GM23338 (cell line): ENCODE measurements around the gene ERP27. TPM values are rescaled to one million over a fixed set of nuclear protein-coding genes. Genes with fewer than 3 reads are reported as not detected.

Experiments used
- ATAC-seq: fragments of 200-7000 bp; cut with Tn5 transposase; 3 replicates; pipeline ENCODE4 v1.9.1; 2020
- DNase-seq: peaks from one replicate; pipeline ENCODE4 v3.0.0-alpha.2; 2015; ENCODE audit warnings: low spot score
- H2AFZ ChIP-seq: fragments of 200-600 bp; sonication (generic); 2 replicates; pipeline ENCODE4 v1.8.0; 2016; ENCODE audit warnings: antibody characterized with exemption, mild to moderate bottlenecking, moderate library complexity
- H3F3A ChIP-seq: fragments of 200-600 bp; sonication (generic); replicated peaks from 2 replicates; pipeline ENCODE4 v1.8.0; 2017; ENCODE audit warnings: antibody characterized with exemption, mixed run types, low read depth
- H3K27ac ChIP-seq: fragments of 200-600 bp; sonication (generic); 2 replicates; pipeline ENCODE4 v1.6.1; 2016; ENCODE audit warnings: low read depth
- H3K27me3 ChIP-seq: fragments of 200-600 bp; sonication (generic); 2 replicates; pipeline ENCODE4 v1.8.0; 2016; ENCODE audit warnings: mild to moderate bottlenecking, mixed run types, moderate library complexity; ENCODE audit not compliant: insufficient read depth
- H3K36me3 ChIP-seq: fragments of 200-600 bp; sonication (generic); 2 replicates; pipeline ENCODE4 v1.8.0; 2016; ENCODE audit warnings: mild to moderate bottlenecking; ENCODE audit not compliant: insufficient read depth
- H3K4me1 ChIP-seq: fragments of 200-600 bp; sonication (generic); 2 replicates; pipeline ENCODE4 v1.8.0; 2016; ENCODE audit warnings: mild to moderate bottlenecking, moderate library complexity; ENCODE audit not compliant: insufficient read depth
- H3K4me2 ChIP-seq: fragments of 200-600 bp; sonication (generic); 2 replicates; pipeline ENCODE4 v1.7.1; 2017; ENCODE audit warnings: mixed run types
- H3K4me3 ChIP-seq: fragments of 200-600 bp; sonication (generic); 2 replicates; pipeline ENCODE4 v1.6.1; 2016; ENCODE audit warnings: mixed run types
- H3K79me2 ChIP-seq: fragments of 200-600 bp; sonication (generic); replicated peaks from 2 replicates; pipeline ENCODE4 v1.8.0; 2017; ENCODE audit warnings: mild to moderate bottlenecking; ENCODE audit not compliant: insufficient read depth
- H3K9me2 ChIP-seq: fragments of 200-600 bp; sonication (generic); 2 replicates; pipeline ENCODE4 v1.8.0; 2017; ENCODE audit not compliant: insufficient read depth
- H4K20me1 ChIP-seq: fragments of 200-600 bp; sonication (generic); replicated peaks from 2 replicates; pipeline ENCODE4 v1.8.0; 2017; ENCODE audit warnings: mild to moderate bottlenecking; ENCODE audit not compliant: insufficient read depth
- H3K27ac Mint-ChIP-seq: 2 replicates; pipeline ENCODE4 v1.8.0; 2020; ENCODE audit warnings: inconsistent platforms, mild to moderate bottlenecking, moderate library complexity, mixed read lengths
- H3K27me3 Mint-ChIP-seq: 3 replicates; pipeline ENCODE4 v1.8.0; 2022; ENCODE audit warnings: low read depth, mild to moderate bottlenecking, moderate library complexity, mixed read lengths, inconsistent platforms; ENCODE audit not compliant: insufficient read depth, poor library complexity
- H3K36me3 Mint-ChIP-seq: 3 replicates; pipeline ENCODE4 v1.8.0; 2021; ENCODE audit warnings: low read depth, mild to moderate bottlenecking, inconsistent platforms, moderate library complexity, mixed read lengths
- H3K4me1 Mint-ChIP-seq: 3 replicates; pipeline ENCODE4 v1.8.0; 2020; ENCODE audit warnings: mild to moderate bottlenecking, inconsistent platforms, mixed read lengths
- H3K4me3 Mint-ChIP-seq: 3 replicates; pipeline ENCODE4 v1.8.0; 2021; ENCODE audit warnings: moderate library complexity, mild to moderate bottlenecking, inconsistent platforms, mixed read lengths
- H3K9me3 Mint-ChIP-seq: 3 replicates; pipeline ENCODE4 v1.8.0; 2020; ENCODE audit warnings: moderate library complexity, mild to moderate bottlenecking, inconsistent platforms, mixed read lengths
- CREB1 ChIP-seq: fragments of 250-450 bp; sonication (Bioruptor Pico); IDR thresholded peaks from 2 replicates; pipeline ENCODE4 v1.5.0; 2020; ENCODE audit warnings: low read depth, mild to moderate bottlenecking, moderate library complexity
- CTCF ChIP-seq, 2 experiments: fragments of 200-600 bp in 1 of 2; sonication (generic) in 1 of 2; conservative IDR thresholded peaks; 2 replicates each; pipeline versions ENCODE4 v1.5.1 to v1.6.1; 2016 to 2017; ENCODE audit warnings: antibody characterized with exemption in 2 of 2, low read depth in 2 of 2, mild to moderate bottlenecking in 2 of 2, moderate library complexity in 1 of 2
- ETS1 ChIP-seq: IDR thresholded peaks from 2 replicates; pipeline ENCODE4 v1.6.1; 2016; ENCODE audit warnings: antibody characterized with exemption
- EZH2 ChIP-seq: fragments of 200-600 bp; sonication (generic); IDR thresholded peaks from one replicate; pipeline ENCODE4 v1.8.0; 2017; ENCODE audit warnings: antibody characterized with exemption, mild to moderate bottlenecking, low read depth; ENCODE audit not compliant: unreplicated experiment
- EZH2phosphoT487 ChIP-seq: fragments of 200-600 bp; sonication (generic); IDR thresholded peaks from one replicate; pipeline ENCODE4 v1.8.1; 2018; ENCODE audit warnings: antibody characterized with exemption; ENCODE audit not compliant: unreplicated experiment
- JUNB ChIP-seq: IDR thresholded peaks from one replicate; pipeline ENCODE4 v1.6.1; 2016; ENCODE audit warnings: antibody characterized with exemption; ENCODE audit not compliant: unreplicated experiment
- NANOG ChIP-seq: IDR thresholded peaks from 2 replicates; pipeline ENCODE4 v1.6.1; 2016; ENCODE audit warnings: antibody characterized with exemption, borderline replicate concordance
- POLR2AphosphoS5 ChIP-seq: IDR thresholded peaks from 2 replicates; pipeline ENCODE4 v1.6.1; 2016; ENCODE audit warnings: antibody characterized with exemption, low read depth
- REST ChIP-seq: IDR thresholded peaks from one replicate; pipeline ENCODE4 v1.6.1; 2018; ENCODE audit warnings: antibody characterized with exemption; ENCODE audit not compliant: unreplicated experiment
- STAT1 ChIP-seq: IDR thresholded peaks from one replicate; pipeline ENCODE4 v1.6.1; 2016; ENCODE audit warnings: antibody characterized with exemption; ENCODE audit not compliant: unreplicated experiment
- ZNF114 ChIP-seq: fragments of 250-450 bp; sonication (Bioruptor Pico); IDR thresholded peaks from 2 replicates; pipeline ENCODE4 v1.5.0; 2020; ENCODE audit warnings: mild to moderate bottlenecking, moderate library complexity
- ZNF331 ChIP-seq: fragments of 250-450 bp; sonication (Bioruptor Pico); IDR thresholded peaks from 2 replicates; pipeline ENCODE4 v1.5.0; 2020; ENCODE audit warnings: low read depth, mild to moderate bottlenecking, moderate library complexity
- ZNF462 ChIP-seq: fragments of 250-450 bp; sonication (Bioruptor Pico); IDR thresholded peaks from 2 replicates; pipeline ENCODE4 v1.5.0; 2020; ENCODE audit warnings: mild to moderate bottlenecking, moderate library complexity
- polyA plus RNA-seq: library from polyadenylated mRNA; unstranded; fragments of >200 nt; fragmentation: Nextera tagmentation; extraction: Ambion mirVana; gene quantifications from 2 replicates; pipeline ENCODE4 v1.2.1, GENCODE V29; 2016
- total RNA-seq: library from RNA; depleted of rRNA; stranded (reverse); fragments of >200 nt; shearing (Covaris generic); gene quantifications from 2 replicates; pipeline ENCODE4 v1.2.3, GENCODE V29; 2014

Gene ERP27
- total and polyA plus RNA-seq, 2 experiments from 2014 or later, result not detected

- TF ChIP-seq EZH2phosphoT487, result no peak
- no peak for TF ChIP-seq EZH2
- no peak for TF ChIP-seq REST
- no peak for TF ChIP-seq STAT1
- no peak for TF ChIP-seq ZNF114 (CRISPR knock-in tag)
- TF ChIP-seq CTCF (conservative IDR thresholded peaks at IDR 0.05; ENCODE audit: low read depth in 2 of 2), result no peak
- no peak for TF ChIP-seq NANOG
- no peak for TF ChIP-seq ETS1
- TF ChIP-seq CREB1 (CRISPR knock-in tag), result no peak
- no peak for TF ChIP-seq ZNF331 (CRISPR knock-in tag)
- TF ChIP-seq JUNB, result no peak
- no peak for TF ChIP-seq ZNF462
- TF ChIP-seq POLR2AphosphoS5, result no peak
- no peak within 1 kb of the TSS for H3K4me2 ChIP-seq
- H3K27me3 ChIP-seq, result no peaks in the 10 kb centered on the region
- no peaks in the 10 kb centered on the region for H3F3A ChIP-seq
- H2AFZ ChIP-seq, result peak within 1 kb of the TSS; percentile 30
- DNase-seq, result no peak
- Mint-ChIP-seq H3K27ac (no peak within 1 kb of the TSS), H3K27me3 (no peaks in the 10 kb centered on the region), H3K36me3 (no peaks in the 10 kb centered on the region), H3K9me3 (no peaks in the 10 kb centered on the region), H3K4me1 (no peaks in the 10 kb centered on the region; the same call in 2 of the 3 replicates), H3K4me3 (no peak within 1 kb of the TSS)
- no peaks in the 10 kb centered on the region for H3K4me1 ChIP-seq
- no peak for ATAC-seq
- H3K4me3 ChIP-seq, result no peak within 1 kb of the TSS
- H3K27ac ChIP-seq, result no peak within 1 kb of the TSS
- no peaks in the 10 kb centered on the region for H3K79me2 ChIP-seq
- no peaks in the 10 kb centered on the region for H4K20me1 ChIP-seq
- peaks cover 3% of the 10 kb centered on the region; the same call in 1 of the 2 replicates for H3K9me2 ChIP-seq
- H3K36me3 ChIP-seq, result no peaks in the 10 kb centered on the region
These were observed 34.5 kb upstream of the ERP27 start, which contains the start of gene PDE6H for GRCh38 chr12:14972816-14973215. Gene PDE6H, plus strand, starts transcription at chr12:14973042. Its CDS starts 4,971 bp downstream, at chr12:14978013.
